HG03442 (cell line): ENCODE data around the gene COQ10A.

Experiments used
- ATAC-seq: cut with Tn5 transposase; IDR thresholded peaks from one replicate; pipeline ENCODE4 v1.9.1; 2021; ENCODE audit warnings: mild to moderate bottlenecking, moderate library complexity; ENCODE audit not compliant: unreplicated experiment

COQ10A gene

DNA sequence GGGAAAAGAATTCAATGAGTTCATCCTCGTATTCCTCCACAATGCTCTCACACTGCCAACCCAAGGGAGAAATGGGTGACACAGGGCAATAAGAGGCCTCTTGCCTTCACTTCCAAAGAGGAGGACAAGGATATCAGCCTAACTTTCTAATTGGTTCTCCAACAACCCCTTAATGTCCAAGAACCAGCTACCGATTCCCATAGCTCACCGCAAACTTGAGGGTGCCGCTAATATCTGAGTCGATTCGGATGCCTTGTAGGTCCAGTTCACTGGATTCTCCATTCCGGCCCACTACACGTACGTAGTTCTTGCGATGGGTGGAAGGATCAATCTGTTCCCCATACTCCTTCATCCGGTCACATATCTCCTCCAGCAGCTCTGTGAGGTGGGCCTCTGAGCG is 44.3 kb downstream of the COQ10A start:
- ATAC-seq = no peak

- ATAC-seq = no peak
Observed at GRCh38 chr12:56315249-56315621, 48.5 kb downstream of the COQ10A start.

DNA sequence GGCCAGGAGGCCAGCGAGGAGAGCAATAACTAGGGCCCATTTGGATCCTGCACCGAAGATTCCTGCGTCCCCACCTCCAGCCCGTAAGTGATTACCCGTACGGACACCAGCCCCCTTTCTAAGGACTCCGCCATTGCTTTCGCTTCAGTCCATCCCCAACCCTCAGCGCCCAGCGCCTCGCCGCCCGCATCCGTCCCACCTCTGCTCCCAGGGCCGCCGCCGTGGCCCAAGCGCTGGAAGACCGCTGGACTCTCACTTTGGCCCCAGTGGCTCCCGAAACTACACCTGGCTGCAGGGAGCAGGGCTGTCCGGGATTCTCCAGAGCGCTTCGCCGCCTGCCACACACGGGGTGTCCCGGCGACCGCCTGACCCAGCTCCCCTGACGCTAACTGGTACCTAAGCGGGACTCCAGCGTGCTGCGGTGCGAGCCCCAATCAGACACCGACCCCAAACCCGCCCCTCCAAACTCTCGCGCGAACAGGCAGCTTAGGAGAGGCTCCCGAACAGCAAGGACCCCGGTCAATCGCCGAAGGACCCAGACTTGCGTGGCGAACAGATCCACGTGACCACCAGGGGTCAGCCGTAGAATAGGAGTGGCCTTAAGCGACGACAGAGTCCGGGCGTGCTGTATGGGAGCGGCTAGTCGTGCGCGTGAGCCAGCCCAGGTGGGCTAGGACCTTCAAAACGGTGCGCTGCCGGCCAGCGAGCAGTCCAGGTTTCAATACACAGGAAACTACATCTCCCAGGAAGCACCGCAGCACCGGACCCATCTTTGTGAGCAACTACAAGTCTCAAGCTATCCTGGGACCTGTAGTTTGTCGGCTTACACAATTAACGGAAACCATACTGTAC is 49.1 kb downstream of the COQ10A start, which contains the start of gene CNPY2:
TSS of gene CNPY2 (minus strand) at position 367 of the 852 bp plus-strand sequence. CDS start 771 bp downstream, outside the sequence.
- ATAC-seq = peak; percentile 86

DNA sequence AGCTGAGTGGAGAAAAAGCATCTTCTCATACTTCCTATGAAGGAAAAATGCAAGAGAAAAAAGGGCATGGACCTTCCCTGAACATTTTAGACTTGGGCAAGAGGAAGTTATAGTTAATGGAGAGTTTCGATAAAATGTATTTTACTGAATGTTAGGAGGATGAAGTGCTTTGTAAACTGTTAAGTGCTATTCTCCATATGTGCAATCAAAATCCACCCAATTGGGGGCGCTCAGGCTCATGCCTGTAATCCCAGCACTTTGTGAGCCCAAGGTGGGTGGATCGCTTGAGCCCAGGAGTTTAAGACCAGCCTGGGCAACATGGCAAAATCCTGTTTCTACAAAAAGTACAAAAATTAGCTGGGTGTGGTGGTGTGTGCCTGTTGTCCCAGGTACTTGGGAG is 50.9 kb downstream of the COQ10A start:
- no peak for ATAC-seq
